A549 (cell line): Measurements from ENCODE around the gene UTRN. TPM values are rescaled to one million over a fixed set of nuclear protein-coding genes. Genes with fewer than 3 reads are reported as not detected.

Source experiments
- ATAC-seq, 2 experiments: fragments of 200-7000 bp in 1 of 2; fragments of >200 bp in 1 of 2; cut with Nextera tagmentation in 1 of 2; cut with Tn5 transposase in 1 of 2; 3 replicates each; pipeline versions ENCODE4 v1.8.0 to v1.9.1; 2018 to 2020; ENCODE audit warnings: mild to moderate bottlenecking in 1 of 2, moderate library complexity in 1 of 2
- CTCF ChIA-PET: fragments of 300-600 bp; sonication (Branson Sonifier 250); formaldehyde crosslinking; extraction: SDS; loops from one replicate; lab custom pipeline; 2021; ENCODE audit warnings: antibody characterized with exemption, inconsistent platforms; lab: Yijun Ruan, JAX
- POLR2A ChIA-PET: fragments of 350-600 bp; formaldehyde crosslinking; extraction: SDS; loops from one replicate; lab custom pipeline; 2021; ENCODE audit warnings: antibody characterized with exemption, inconsistent platforms; lab: Yijun Ruan, JAX
- DNase-seq, 2 experiments: peaks; one replicate each; pipeline versions ENCODE4 v3.0.0 to v3.0.0-alpha.2; 2011 to 2016; ENCODE audit warnings: low read depth in 1 of 2, low spot score in 1 of 2
- FAIRE-seq: peaks from 2 replicates; lab custom pipeline; 2011; peaks lifted over from hg19 to GRCh38; lab: Jason Lieb, UNC
- H3K27ac ChIP-seq, 2 experiments: fragments of >200 bp; sonication (Bioruptor Twin); formaldehyde crosslinking; 3 replicates each; pipeline ENCODE4 v1.5.1; 2016 to 2017
- H3K4me1 ChIP-seq: fragments of >200 bp; sonication (Bioruptor Twin); formaldehyde crosslinking; 3 replicates; pipeline ENCODE4 v1.6.1; 2016
- H3K4me2 ChIP-seq: fragments of >200 bp; sonication (Bioruptor Twin); formaldehyde crosslinking; 3 replicates; pipeline ENCODE4 v1.6.1; 2016
- H3K4me3 ChIP-seq: fragments of >200 bp; sonication (Bioruptor Twin); formaldehyde crosslinking; 3 replicates; pipeline ENCODE4 v1.5.1; 2016
- H3K9me3 ChIP-seq: fragments of >200 bp; sonication (Bioruptor Twin); formaldehyde crosslinking; 3 replicates; pipeline ENCODE4 v1.6.1; 2016
- BHLHE40 ChIP-seq: IDR thresholded peaks from 2 replicates; pipeline ENCODE4 v1.6.1; 2012; ENCODE audit warnings: low read depth, low read length, inconsistent platforms
- CBX8 ChIP-seq: fragments of 200-600 bp; sonication (generic); IDR thresholded peaks from 2 replicates; pipeline ENCODE4 v1.6.1; 2016
- CEBPB ChIP-seq, 2 experiments: fragments of >200 bp in 1 of 2; sonication (Bioruptor Twin) in 1 of 2; formaldehyde crosslinking in 1 of 2; IDR thresholded peaks; 2 replicates each; pipeline ENCODE4 v1.6.1; 2012 to 2016
- CHD2 ChIP-seq: fragments of 150-350 bp; IDR thresholded peaks from 2 replicates; pipeline ENCODE4 v1.6.1; 2014; ENCODE audit warnings: low read length; ENCODE audit not compliant: partially characterized antibody
- E2F6 ChIP-seq: IDR thresholded peaks from 2 replicates; pipeline ENCODE4 v1.6.1; 2012; ENCODE audit warnings: low read depth, borderline replicate concordance
- EP300 ChIP-seq, 2 experiments: fragments of >200 bp; sonication (Bioruptor Twin); formaldehyde crosslinking; IDR thresholded peaks; 2 replicates in 1 of 2; 3 replicates in 1 of 2; pipeline ENCODE4 v1.6.1; 2016 to 2017
- FOSB ChIP-seq: fragments of 250-450 bp; sonication (Bioruptor Pico); IDR thresholded peaks from 2 replicates; pipeline ENCODE4 v1.5.0; 2020; ENCODE audit warnings: mild to moderate bottlenecking, moderate library complexity
- GATA3 ChIP-seq: IDR thresholded peaks from 2 replicates; pipeline ENCODE4 v1.6.1; 2012; ENCODE audit warnings: borderline replicate concordance
- HDAC2 ChIP-seq: fragments of 200-600 bp; sonication (generic); IDR thresholded peaks from 2 replicates; pipeline ENCODE4 v1.6.1; 2016
- MAFK ChIP-seq: fragments of 450-650 bp; IDR thresholded peaks from 2 replicates; pipeline ENCODE4 v1.6.1; 2014; ENCODE audit not compliant: partially characterized antibody
- MAX ChIP-seq: IDR thresholded peaks from 2 replicates; pipeline ENCODE4 v1.6.1; 2012
- MYC ChIP-seq: IDR thresholded peaks from 2 replicates; pipeline ENCODE4 v1.6.1; 2012; ENCODE audit warnings: mild to moderate bottlenecking, inconsistent platforms, low read length, improper control_type of control experiment, borderline replicate concordance
- NR3C1 ChIP-seq: fragments of >200 bp; sonication (Bioruptor Twin); formaldehyde crosslinking; IDR thresholded peaks from 3 replicates; pipeline ENCODE4 v1.6.1; 2017
- POLR2AphosphoS2 ChIP-seq: conservative IDR thresholded peaks from 2 replicates; pipeline ENCODE4 v1.6.1; 2012; ENCODE audit warnings: low read length, improper control_type of control experiment, inconsistent platforms
- RAD21 ChIP-seq, 2 experiments: fragments of >200 bp in 1 of 2; sonication (Bioruptor Twin) in 1 of 2; formaldehyde crosslinking in 1 of 2; IDR thresholded peaks in 1 of 2; conservative IDR thresholded peaks in 1 of 2; 2 replicates in 1 of 2; 3 replicates in 1 of 2; pipeline ENCODE4 v1.6.1; 2012 to 2018; ENCODE audit warnings: inconsistent platforms in 1 of 2
- RCOR1 ChIP-seq: fragments of 150-350 bp; IDR thresholded peaks from 2 replicates; pipeline ENCODE4 v1.6.1; 2014; ENCODE audit warnings: antibody characterized with exemption, low read length, low read depth
- RFX5 ChIP-seq: fragments of 450-650 bp; IDR thresholded peaks from 2 replicates; pipeline ENCODE4 v1.7.1; 2014; ENCODE audit warnings: antibody characterized with exemption, mild to moderate bottlenecking, moderate library complexity
- RNF2 ChIP-seq: fragments of 200-600 bp; sonication (generic); IDR thresholded peaks from 2 replicates; pipeline ENCODE4 v1.6.1; 2016; ENCODE audit warnings: low read depth, mild to moderate bottlenecking, antibody characterized with exemption, moderate library complexity, borderline replicate concordance
- TFCP2L1 ChIP-seq: fragments of 250-450 bp; sonication (Bioruptor Pico); IDR thresholded peaks from 2 replicates; pipeline ENCODE4 v1.5.0; 2021; ENCODE audit warnings: mild to moderate bottlenecking
- TP53 ChIP-seq: fragments of 250-450 bp; sonication (Bioruptor Pico); IDR thresholded peaks from 2 replicates; pipeline ENCODE4 v1.5.0; 2021; ENCODE audit warnings: mild to moderate bottlenecking, moderate library complexity
- ZC3H11A ChIP-seq: fragments of 450-650 bp; IDR thresholded peaks from 2 replicates; pipeline ENCODE4 v1.6.1; 2014; ENCODE audit warnings: antibody characterized with exemption, mild to moderate bottlenecking
- ZSCAN20 ChIP-seq: fragments of 250-450 bp; sonication (Bioruptor Pico); IDR thresholded peaks from 2 replicates; pipeline ENCODE4 v1.8.0; 2022; ENCODE audit warnings: mild to moderate bottlenecking, moderate library complexity
- WGBS: methylation state at CpG from one replicate; pipeline ENCODE4 v1.1.6; 2017; ENCODE audit errors: missing lambda C conversion rate; 5-methylcytosine and 5-hydroxymethylcytosine counted together
- polyA plus RNA-seq, 4 experiments: library from polyadenylated mRNA; depleted of rRNA in 3 of 4; stranded (reverse); fragments of >200 nt; fragmentation: RNase III in 1 of 4; extraction: RNeasy Plus Mini Kit Qiagen cat#74134 plus additional on column Dnase treatment in 1 of 4; gene quantifications; 2 replicates in 3 of 4; 3 replicates in 1 of 4; pipeline ENCODE4 v1.2.3, GENCODE V29; 2011 to 2017

UTRN gene
- polyA plus RNA-seq, 2 of the 4 experiments (the other 2 are of a cell fraction): 10.6 to 20.8 TPM

- DNase-seq (peak in 1 of 2 experiments; percentile 13), ATAC-seq (no peak), FAIRE-seq (no peak)
- H3K4me2 ChIP-seq: peak overlapping the region; percentile 75
- no peak for TF ChIP-seq MAX
- TF ChIP-seq NR3C1: no peak
- TF ChIP-seq GATA3: 0 out of 2 replicates have a peak, but pooled peaks have one; percentile 14
- no peak for TF ChIP-seq TFCP2L1 (CRISPR knock-in tag)
- TF ChIP-seq ZC3H11A: no peak
- no peak for TF ChIP-seq POLR2AphosphoS2
- no peak for TF ChIP-seq HDAC2
- TF ChIP-seq CEBPB (IDR thresholded peaks at IDR 0.05): no peak
- H3K4me3 ChIP-seq: peak overlapping the region; percentile 83
- WGBS: 4% methylated on average over 13 of the region's 13 CpGs
- ChIA-PET CTCF (interaction anchor here (0.7 to 1.3 kb wide), 3 partner anchors 9 to 67 kb away, joined by 3 to 4 read pairs (median 3); no protein-coding TSS in a partner anchor), POLR2A (interaction anchor here (0.6 kb wide), 2 partner anchors 18 to 85 kb away, joined by 3 to 4 read pairs; no protein-coding TSS in a partner anchor)
- no peaks in the 10 kb centered on the region for H3K9me3 ChIP-seq
- peak overlapping the region; percentile 97 to 98 for H3K27ac ChIP-seq
- H3K4me1 ChIP-seq: peaks cover 13% of the 10 kb centered on the region; the same call in 2 of the 3 replicates
Measured at GRCh38 chr6:144283646-144284477, 1.3 kb upstream of the UTRN start.

- Histone ChIP-seq H3K4me1 (peaks cover 13% of the 10 kb centered on the region; the same call in 2 of the 3 replicates), H3K4me2 (peak overlapping the region; percentile 75), H3K27ac (peak overlapping the region; percentile 97 to 98), H3K4me3 (peak overlapping the region; percentile 83), H3K9me3 (no peaks in the 10 kb centered on the region)
- FAIRE-seq (no peak), ATAC-seq (no peak), DNase-seq (no peak)
- POLR2A ChIA-PET: no interaction called here
- 2% methylated on average over 7 of the region's 7 CpGs for WGBS
- no peak for TF ChIP-seq ZSCAN20
- TF ChIP-seq E2F6: 0 out of 2 replicates have a peak, but pooled peaks have one; percentile 16
- peak; percentile 98 for TF ChIP-seq MAFK
- TF ChIP-seq CBX8: no peak
- CTCF ChIA-PET: interaction anchor here (1.3 kb wide), 2 partner anchors 10 to 68 kb away, joined by 3 to 4 read pairs; no protein-coding TSS in a partner anchor
Measured at GRCh38 chr6:144284478-144284782, 705 bp upstream of the UTRN start.

- POLR2A ChIA-PET: interaction anchor here (0.7 to 2.5 kb wide), 5 partner anchors 19 to 196 kb away, joined by 3 to 17 read pairs (median 6); no protein-coding TSS in a partner anchor
- CTCF ChIA-PET: interaction anchor here (0.9 to 1.6 kb wide), 3 partner anchors 63 to 102 kb away, joined by 3 to 7 read pairs (median 3); no protein-coding TSS in a partner anchor
- no peak for TF ChIP-seq CHD2
- TF ChIP-seq CEBPB (IDR thresholded peaks at IDR 0.05): peak; percentile 70 to 89
- no peak for TF ChIP-seq RCOR1
- Histone ChIP-seq H3K4me2 (peak overlapping the region; percentile 75), H3K4me3 (peak overlapping the region; percentile 83), H3K9me3 (no peaks in the 10 kb centered on the region), H3K4me1 (peaks cover 13% of the 10 kb centered on the region; the same call in 2 of the 3 replicates), H3K27ac (peak overlapping the region; percentile 97 to 98)
- FAIRE-seq: no peak
- DNase-seq: peak; percentile 5 to 22
- peak in 1 of 2 experiments; percentile 50; a peak in 4 of 6 replicates for ATAC-seq
- WGBS: under 1% methylated on average over 15 of the region's 15 CpGs
Measured at GRCh38 chr6:144285548-144285797, 338 bp downstream of the UTRN start.

- DNase-seq: peak; percentile 40 to 59
- no peaks in the 10 kb centered on the region for H3K9me3 ChIP-seq
- peak; percentile 60 to 73 for ATAC-seq
- POLR2A ChIA-PET: interaction anchor here (0.7 to 2.5 kb wide), 5 partner anchors 20 to 196 kb away, joined by 3 to 17 read pairs (median 6); no protein-coding TSS in a partner anchor
- no peak for TF ChIP-seq RFX5
- no peak for TF ChIP-seq CBX8
- no peak for TF ChIP-seq ZC3H11A
- no peak for TF ChIP-seq BHLHE40
- no peak for TF ChIP-seq FOSB (CRISPR knock-in tag)
- no peak for TF ChIP-seq MYC
- TF ChIP-seq EP300 (IDR thresholded peaks at IDR 0.05): no peak
- TF ChIP-seq RNF2: no peak
- no peak for TF ChIP-seq TFCP2L1 (CRISPR knock-in tag)
- TF ChIP-seq RAD21 (conservative IDR thresholded peaks at IDR 0.05 in 1 of 2, IDR thresholded peaks at IDR 0.05 in 1 of 2): no peak; a peak in 1 of 5 replicates
- TF ChIP-seq TP53 (CRISPR knock-in tag): no peak
- no peak for FAIRE-seq
- H3K27ac ChIP-seq: peak overlapping the region; percentile 97 to 98
- peak overlapping the region; percentile 75 for H3K4me2 ChIP-seq
- CTCF ChIA-PET: interaction anchor here (0.9 to 1.6 kb wide), 6 partner anchors 20 to 194 kb away, joined by 3 to 7 read pairs (median 4); no protein-coding TSS in a partner anchor
- peaks cover 13% of the 10 kb centered on the region; the same call in 2 of the 3 replicates for H3K4me1 ChIP-seq
- peak overlapping the region; percentile 83 for H3K4me3 ChIP-seq
- 1% methylated on average over 13 of the region's 51 CpGs for WGBS
Measured at GRCh38 chr6:144285798-144286502, 815 bp downstream of the UTRN start.
